PFSK-1 (cell line): ENCODE results near the gene PARP3.

Experiments used
- FOXP2 ChIP-seq: optimal IDR thresholded peaks from 2 replicates; pipeline ENCODE3; 2011; ENCODE audit warnings: borderline replicate concordance, control low read depth, inconsistent platforms; ENCODE audit not compliant: insufficient read depth; ENCODE audit errors: extremely low read length, extremely low read depth
- POLR2AphosphoS5 ChIP-seq: IDR thresholded peaks from 2 replicates; pipeline ENCODE4 v1.6.1; 2012; ENCODE audit warnings: low read depth, mild to moderate bottlenecking, control low read depth, low read length, moderate library complexity
- REST ChIP-seq, 2 experiments: IDR thresholded peaks; 2 replicates each; pipeline versions ENCODE4 v1.6.1 to v1.8.0; 2011 to 2012; ENCODE audit warnings: low read depth in 2 of 2, low read length in 2 of 2, control low read depth in 1 of 2, inconsistent platforms in 1 of 2, mild to moderate bottlenecking in 1 of 2, moderate library complexity in 1 of 2; ENCODE audit not compliant: insufficient read depth in 1 of 2
- SIN3A ChIP-seq: IDR thresholded peaks from 2 replicates; pipeline ENCODE4 v1.6.1; 2012; ENCODE audit warnings: mild to moderate bottlenecking, low read length, moderate library complexity, borderline replicate concordance; ENCODE audit not compliant: insufficient read depth
- TAF1 ChIP-seq: IDR thresholded peaks from 2 replicates; pipeline ENCODE4 v1.6.1; 2012; ENCODE audit warnings: low read length, control low read depth, borderline replicate concordance; ENCODE audit not compliant: insufficient read depth

- no peak for TF ChIP-seq TAF1
- TF ChIP-seq POLR2AphosphoS5: no peak
- no peak for TF ChIP-seq REST (IDR thresholded peaks at IDR 0.05; ENCODE audit: insufficient read depth in 1 of 2, low read depth in 2 of 2, low read length in 2 of 2)
- no peak for TF ChIP-seq SIN3A
- TF ChIP-seq FOXP2: no peak
Measured at GRCh38 chr3:51977446-51978142, 35.4 kb downstream of the PARP3 start.
